HG03095 (cell line): ENCODE measurements around the gene NUP153.
"Not testable (repeated sequence)": the region's sequence is repeated elsewhere in the genome, so short reads cannot be mapped to it uniquely, and the experiment has no call there.

Experiments
- ATAC-seq: cut with Tn5 transposase; IDR thresholded peaks from one replicate; pipeline ENCODE4 v1.9.1; 2021; ENCODE audit warnings: moderate library complexity; ENCODE audit not compliant: unreplicated experiment

NUP153 gene

DNA sequence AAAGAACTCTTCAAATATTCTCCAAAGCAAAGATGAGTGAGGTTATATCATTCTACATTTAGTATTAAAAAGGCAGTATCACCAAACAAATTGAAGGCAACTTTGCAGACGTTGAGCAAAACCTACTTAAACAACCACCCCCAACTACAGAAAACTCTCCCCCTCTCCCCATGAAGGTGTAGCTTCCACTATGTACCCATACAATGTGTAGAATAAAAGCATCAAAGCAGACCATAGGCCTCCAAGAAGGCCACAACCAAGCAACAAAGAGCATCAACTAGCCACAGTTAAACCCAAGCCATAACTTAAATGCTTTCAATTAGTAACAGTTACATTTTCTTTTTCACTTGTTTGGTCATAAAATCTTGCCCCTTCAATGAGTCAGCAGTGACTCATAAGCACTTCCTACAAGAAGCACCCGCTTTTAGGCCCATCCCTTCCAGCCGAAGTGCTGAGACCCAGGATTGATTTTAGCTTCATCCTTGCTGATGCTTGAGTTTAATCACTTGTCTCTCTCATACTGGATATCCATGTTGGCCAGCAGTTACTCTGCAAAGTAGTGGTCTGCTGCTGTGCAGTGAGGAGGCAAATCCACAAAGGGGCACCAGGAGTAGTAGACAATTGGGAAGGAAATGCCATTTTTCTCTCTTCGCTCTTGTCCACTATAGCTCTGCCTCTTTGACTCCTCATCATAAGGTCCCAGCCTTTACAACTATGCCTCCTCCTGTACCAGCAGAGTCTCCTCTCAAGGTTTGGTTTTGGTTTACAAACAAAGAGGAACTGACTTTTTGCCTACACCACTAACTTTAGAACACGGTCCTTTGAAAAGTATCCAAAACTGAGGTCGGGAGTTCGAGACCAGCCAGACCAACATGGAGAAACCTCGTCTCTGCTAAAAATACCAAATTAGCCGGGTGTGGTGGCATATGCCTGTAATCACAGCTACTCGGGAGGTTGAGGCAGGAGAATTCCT is 8.4 kb upstream of the NUP153 start:
- ATAC-seq = peak; percentile 90

DNA sequence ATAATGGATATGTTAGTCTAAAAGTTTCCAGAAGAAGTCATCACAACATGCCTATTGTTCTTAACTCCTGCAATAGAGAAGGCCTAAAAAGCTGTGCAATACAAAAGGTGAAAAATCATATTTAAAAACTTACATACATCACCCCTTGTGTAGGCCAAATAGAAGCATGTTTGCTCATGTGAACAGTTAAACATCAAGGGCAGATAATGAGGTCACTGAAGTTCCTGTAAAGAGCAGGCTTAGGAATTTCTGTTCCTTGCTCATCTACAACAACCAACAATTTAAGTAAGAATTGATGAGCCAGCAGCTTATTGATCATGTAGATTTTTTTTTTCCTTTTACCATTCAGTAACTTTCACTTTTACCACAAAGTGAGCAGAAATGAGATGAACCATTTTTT is 7.5 kb upstream of the NUP153 start:
- ATAC-seq = no peak

GRCh38 chr6:17712576-17712975 is 5.9 kb upstream of the NUP153 start:
- ATAC-seq = no peak

GRCh38 chr6:17710331-17710730 is 3.6 kb upstream of the NUP153 start:
- no peak for ATAC-seq

- ATAC-seq = no peak
Observed at GRCh38 chr6:17709476-17709875, 2.8 kb upstream of the NUP153 start.

GRCh38 chr6:17708035-17708434 is 1.3 kb upstream of the NUP153 start:
- ATAC-seq = not testable (repeated sequence)

- ATAC-seq = no peak
Observed at GRCh38 chr6:17707371-17707651, 586 bp upstream of the NUP153 start.

DNA sequence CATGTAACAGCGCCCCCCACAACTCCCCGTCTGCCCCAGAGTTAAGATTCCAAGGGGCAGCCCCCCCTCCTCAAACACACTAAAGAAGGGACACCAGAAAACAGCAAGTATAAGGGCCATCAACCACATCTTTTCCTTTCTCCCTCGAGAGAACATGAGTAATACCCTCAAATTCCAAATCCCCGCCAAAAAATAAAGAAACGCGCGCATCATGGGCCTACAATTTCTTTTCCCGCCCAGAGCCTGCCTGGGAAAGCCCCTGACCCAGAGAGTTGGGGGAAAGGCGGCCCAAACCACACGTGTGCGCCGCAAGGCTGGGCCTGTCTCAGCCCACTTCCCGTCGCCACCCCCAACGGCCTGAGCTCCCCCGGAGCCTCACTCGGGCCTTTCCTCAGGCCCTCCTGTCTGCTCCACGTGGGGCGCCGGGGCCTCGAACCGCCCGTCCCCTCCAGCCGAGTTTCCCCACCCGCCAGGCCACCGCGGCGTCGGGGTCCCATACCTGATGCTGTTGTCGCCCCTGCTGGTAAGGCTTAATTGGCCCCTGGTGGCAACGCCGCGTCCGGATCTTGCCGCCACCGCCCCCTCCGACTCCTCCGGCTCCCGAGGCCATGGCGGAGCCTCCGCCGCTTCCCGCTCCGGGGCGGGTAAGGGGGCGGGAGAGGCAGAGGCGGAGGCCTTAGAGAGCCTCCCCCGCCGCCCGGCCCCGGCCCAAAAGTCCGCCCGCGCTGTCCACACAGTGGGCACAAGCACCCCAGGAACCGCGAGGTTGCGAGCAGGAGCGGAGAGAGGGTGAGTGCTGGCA is 746 bp downstream of the NUP153 start:
- peak; percentile 62 for ATAC-seq

GRCh38 chr6:17705428-17705777 is 1.3 kb downstream of the NUP153 start:
- ATAC-seq = no peak

GRCh38 chr6:17703256-17703694 is 3.5 kb downstream of the NUP153 start:
- no peak for ATAC-seq

- ATAC-seq = no peak
Observed at GRCh38 chr6:17700421-17701416, 6.0 kb downstream of the NUP153 start.

DNA sequence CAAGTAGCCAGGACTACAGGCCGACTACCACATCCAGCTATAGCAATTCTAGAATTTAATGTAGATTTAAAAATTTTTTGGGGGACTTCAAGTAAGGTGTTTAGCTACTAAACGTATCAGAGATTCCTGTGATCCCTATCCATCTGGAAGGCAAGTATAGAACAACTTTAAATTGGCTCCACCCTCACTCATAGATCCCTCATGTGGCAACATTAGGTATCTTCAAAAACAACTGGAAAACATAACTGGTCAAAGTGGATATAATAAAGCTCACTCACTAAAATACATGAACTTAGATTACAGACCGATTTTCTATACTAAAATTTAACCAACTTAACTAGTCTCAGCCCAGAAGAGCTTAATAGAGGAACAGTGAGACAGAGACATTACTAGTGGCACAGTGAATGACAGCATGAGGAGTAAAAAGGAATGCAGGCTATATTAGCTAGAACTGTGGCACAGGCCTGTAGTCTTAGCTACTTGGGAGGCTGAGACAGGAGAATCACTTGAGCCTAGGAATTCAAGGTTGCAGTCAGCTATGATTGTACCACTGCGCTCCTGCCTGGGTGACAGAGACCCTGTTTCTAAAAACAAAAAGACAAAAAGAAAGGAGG is 14.7 kb downstream of the NUP153 start:
- no peak for ATAC-seq

- ATAC-seq = no peak
Observed at GRCh38 chr6:17688481-17688880, 18.2 kb downstream of the NUP153 start.

DNA sequence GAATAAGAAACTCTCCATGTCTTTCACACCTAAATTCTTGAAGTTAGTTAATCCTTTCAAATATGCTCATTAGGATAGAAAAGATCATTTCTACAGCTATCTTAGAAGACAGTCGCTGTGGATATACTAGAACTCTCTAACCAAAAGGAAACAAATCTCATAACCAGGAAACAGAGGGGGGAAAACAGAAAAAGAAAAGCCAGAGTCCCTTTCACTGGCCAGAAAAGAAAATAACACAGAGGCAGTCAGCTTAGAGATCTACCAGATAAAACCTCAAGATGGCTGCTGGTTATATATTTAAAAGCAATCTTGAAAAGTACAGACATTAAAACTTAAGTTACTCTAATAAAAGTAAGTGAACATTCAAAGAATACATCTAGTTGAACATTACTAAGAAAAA is 19.6 kb downstream of the NUP153 start:
- ATAC-seq = no peak

DNA sequence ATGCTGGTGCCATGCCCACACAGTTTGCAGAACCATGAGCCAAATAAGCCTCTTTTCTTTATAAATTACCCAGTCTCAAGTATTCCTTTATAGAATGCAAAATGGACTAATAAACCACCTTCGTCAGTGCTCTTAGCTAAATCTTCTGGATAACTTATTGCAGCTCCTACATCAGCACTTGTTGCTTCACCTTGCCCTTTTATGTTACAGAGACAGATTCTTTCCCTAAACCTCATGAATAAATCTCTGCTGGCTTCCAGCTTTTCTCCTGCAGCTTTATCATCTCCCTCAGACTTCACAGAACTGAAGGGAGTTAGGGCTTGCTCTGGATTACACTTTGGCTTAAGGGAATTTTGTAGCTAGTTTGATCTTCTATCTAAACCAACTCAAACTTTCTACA is 22.6 kb downstream of the NUP153 start:
- no peak for ATAC-seq

DNA sequence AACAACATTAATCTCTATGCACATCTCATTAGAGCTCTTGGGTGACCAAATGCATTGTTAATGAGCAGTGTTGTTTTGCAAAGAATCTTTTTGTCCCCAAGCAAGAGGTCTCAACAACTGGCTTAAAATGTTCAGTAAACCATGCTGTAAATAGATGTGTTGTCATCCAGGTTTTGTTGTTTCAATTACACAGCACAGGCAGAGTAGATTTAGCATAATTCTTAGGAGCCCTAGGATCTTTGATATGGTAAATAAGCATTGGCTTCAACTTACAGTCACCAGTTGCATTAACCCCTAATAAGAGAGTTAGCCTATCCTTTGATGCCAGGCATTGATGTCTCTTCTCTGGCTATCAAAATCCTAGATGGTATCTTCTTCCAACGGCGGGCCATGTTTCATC is 23.3 kb downstream of the NUP153 start:
- no peak for ATAC-seq

DNA sequence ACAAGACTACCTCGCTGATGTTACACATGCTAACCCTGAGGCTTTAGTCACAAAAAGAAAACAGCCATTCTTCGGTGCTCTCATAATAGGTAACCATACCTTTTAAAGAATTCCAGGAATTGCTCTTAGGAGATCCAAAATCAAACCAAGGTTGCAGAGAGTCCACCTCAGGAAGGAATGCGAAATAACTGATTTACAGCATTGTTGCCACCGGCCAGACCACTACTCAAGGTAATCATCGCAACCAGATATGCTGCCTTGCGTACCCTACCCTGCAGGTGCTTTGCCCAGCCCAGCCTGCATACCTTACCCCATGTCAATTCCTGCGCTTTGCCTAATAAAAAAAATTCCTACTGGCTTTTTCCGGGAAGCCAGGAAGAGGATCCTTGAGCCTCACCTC is 27.0 kb downstream of the NUP153 start:
- no peak for ATAC-seq

GRCh38 chr6:17677602-17678001 is 29.1 kb downstream of the NUP153 start:
- ATAC-seq = no peak

DNA sequence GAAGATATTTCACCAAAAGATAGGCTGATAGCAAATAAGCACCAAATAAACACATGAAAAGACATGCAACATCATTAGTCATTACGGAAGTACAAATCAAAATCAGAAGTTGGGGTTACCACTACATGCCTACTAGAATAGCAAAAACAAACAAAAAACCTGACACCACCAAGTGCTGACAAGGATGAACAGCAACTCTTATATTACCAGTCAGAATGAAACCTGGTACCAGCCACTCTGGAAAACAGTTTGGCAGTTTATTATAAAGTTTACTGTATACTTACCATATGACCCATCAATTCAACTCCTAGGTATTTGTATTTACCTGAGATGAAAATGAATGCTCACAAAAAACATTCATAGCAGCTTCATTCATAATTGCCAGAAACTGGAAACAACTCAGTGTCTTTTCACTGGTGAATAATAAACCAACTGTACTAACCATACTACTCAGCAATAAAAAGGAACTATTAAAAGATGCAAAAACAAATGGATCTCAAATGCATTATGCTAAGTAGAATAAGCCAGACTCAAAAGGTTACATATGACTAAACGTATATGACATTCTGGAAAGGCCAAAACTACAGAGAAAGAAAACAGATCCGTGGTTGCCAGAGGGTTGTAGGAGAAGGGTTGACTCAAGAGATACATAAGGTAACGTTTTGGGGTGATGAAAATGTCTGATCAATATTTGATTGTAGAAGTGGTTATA is 33.0 kb downstream of the NUP153 start:
- no peak for ATAC-seq
